Measurements from ENCODE around the gene SRRM5.
A peak's percentile ranks its signal among the peaks of the same experiment; 100 is the strongest.
"Not testable (repeated sequence)": the region's sequence is repeated elsewhere in the genome, so short reads cannot be mapped to it uniquely, and the experiment has no call there.

SRRM5 gene

GRCh38 chr19:43619262-43620060 is 7.6 kb downstream of the SRRM5 start, which contains the start of gene ZNF428:
Gene ZNF428, minus strand, starts transcription at chr19:43619629. Its CDS starts 5,325 bp downstream, at chr19:43614304.
- DNase-seq = peak; percentile 96

- peak; percentile 94 for DNase-seq
Observed at GRCh38 chr19:43620061-43621001, 8.4 kb downstream of the SRRM5 start.

DNA sequence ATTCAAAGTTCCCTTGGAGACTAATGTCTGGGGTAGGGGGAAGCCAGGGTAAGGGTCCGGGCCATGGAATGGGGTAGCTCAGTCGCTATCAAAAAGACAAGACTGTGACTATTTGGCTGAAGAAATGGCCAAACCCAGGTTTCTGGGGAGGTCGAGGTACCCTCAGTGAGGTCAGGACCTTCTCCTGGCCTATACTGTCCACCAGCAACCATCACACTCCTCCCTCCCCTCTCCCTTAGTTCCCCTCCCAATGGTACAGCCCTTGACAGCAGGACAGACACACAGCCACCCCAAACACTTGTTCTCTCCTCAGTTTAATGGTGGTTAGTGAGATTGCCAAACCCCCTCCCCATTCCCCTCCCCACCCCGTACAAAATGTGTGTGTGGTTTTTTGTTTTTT is 10.2 kb downstream of the SRRM5 start:
- no peak for DNase-seq

GRCh38 chr19:43622956-43623355 is 11.1 kb downstream of the SRRM5 start:
- no peak for DNase-seq

- no peak for DNase-seq
Observed at GRCh38 chr19:43623889-43624670, 12.2 kb downstream of the SRRM5 start.

- peak; percentile 95 for DNase-seq
Observed at GRCh38 chr19:43624933-43625332, 13.0 kb downstream of the SRRM5 start.

- DNase-seq = no peak
Observed at GRCh38 chr19:43625918-43626579, 14.2 kb downstream of the SRRM5 start.

GRCh38 chr19:43626838-43627237 is 14.9 kb downstream of the SRRM5 start:
- no peak for DNase-seq

GRCh38 chr19:43628646-43629326 is 16.9 kb downstream of the SRRM5 start:
- no peak for DNase-seq

- DNase-seq = no peak
Observed at GRCh38 chr19:43631491-43631890, 19.6 kb downstream of the SRRM5 start.

DNA sequence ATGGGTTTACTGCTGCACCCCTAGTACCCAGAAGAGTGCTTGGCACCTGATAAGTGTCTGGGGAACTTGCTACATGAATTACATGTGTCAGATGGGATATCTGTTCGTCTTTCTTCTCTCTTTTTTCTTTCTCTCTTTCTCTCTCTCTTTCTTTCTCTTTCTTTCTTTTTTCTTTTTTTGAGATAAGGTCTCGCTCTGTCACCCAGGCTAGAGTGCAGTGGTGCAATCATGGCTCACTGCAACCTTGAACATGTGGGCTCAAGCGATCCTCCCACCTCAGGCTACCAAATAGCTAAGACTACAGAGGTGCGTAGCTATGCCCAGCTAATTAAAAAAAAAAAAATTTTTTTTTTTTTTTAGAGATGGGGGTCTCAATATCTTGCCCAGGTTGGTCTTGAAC is 21.6 kb downstream of the SRRM5 start:
- no peak for DNase-seq

DNA sequence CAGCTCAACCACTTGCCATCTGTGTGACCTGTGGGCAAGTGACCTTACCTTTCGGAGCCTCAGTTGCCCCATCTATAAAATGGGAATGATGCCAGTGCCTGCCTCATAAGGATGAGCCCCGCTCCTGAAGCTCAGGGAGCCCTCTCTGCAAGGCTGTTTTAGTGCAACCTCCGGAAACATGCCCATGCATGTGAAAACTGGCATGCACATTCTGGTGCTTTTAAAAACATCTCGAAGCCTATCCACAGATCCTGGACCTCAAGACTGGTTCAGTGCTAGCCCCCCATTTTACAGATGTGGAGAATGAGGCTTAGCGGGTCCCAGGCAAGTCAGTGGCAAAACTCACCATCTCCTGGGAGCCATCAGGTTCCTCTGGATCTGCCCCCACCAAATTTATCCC is 22.2 kb downstream of the SRRM5 start:
- DNase-seq = no peak

DNA sequence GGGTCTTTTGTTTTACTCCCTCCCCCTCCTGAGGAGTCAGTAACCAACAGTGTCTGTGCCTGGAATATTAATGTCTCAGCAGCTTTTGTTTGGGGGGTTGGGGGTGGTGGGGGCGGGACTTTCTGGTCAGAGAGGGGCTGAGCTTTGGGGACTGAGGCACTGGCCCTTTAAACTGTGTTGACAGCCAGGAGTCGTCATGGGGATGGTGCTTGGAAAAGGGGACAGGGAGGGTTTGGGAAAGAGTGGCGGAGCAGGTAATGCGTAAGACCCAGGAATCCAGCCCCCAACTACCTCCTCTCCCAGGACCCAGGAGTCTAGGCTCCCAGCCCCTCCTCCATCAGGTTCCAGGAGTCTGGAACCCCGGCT is 22.6 kb downstream of the SRRM5 start:
- no peak for DNase-seq

DNA sequence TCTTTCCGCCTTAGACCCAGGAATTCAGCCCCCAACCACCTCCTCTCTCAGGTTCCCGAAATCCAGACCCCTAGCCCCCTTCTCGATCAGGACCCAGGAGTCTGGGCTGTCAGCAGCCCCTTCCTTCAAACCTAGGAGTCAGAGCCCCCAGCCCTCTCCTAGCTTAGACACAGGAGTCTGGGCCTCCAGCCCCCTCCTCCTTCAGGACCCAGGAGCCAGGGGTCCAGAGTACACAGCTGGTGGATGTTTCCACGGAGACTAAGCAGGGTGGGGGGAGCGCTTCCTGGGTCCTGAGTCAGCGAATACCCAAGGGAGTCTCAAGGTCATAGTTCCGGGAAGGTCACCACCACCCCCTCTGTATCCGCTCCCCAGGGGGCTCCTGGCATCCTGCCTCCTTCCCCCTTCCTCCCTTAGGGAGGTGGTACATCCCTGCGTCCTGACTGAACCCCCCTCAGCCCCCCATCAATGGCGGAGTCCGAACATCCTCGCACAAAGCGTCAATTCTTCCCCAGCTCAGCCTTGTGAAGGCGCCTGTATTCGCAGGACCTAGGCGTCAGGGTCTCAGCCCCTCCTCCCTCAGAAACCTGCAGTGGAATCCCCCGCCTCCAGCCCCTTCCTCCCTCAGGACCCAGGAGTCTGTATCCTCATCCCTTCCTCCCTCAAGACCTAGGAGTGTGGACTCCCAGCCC is 23.1 kb downstream of the SRRM5 start:
- no peak for DNase-seq

DNA sequence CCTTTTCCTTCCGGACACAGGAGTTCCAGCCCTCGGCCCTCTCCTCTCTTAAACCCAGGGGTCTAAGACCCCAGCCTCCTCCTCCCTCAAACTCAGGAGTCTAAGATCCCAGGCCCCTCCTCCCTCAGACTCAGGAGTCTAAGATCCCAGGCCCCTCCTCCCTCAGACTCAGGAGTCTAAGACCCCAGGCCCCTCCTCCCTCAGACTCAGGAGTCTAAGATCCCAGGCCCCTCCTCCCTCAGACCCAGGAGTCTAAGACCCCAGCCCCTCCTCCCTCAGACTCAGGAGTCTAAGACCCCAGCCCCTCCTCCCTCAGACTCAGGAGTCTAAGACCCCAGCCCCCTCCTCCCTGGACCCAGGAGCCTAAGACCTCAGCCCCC is 23.7 kb downstream of the SRRM5 start:
- not testable (repeated sequence) for DNase-seq

DNA sequence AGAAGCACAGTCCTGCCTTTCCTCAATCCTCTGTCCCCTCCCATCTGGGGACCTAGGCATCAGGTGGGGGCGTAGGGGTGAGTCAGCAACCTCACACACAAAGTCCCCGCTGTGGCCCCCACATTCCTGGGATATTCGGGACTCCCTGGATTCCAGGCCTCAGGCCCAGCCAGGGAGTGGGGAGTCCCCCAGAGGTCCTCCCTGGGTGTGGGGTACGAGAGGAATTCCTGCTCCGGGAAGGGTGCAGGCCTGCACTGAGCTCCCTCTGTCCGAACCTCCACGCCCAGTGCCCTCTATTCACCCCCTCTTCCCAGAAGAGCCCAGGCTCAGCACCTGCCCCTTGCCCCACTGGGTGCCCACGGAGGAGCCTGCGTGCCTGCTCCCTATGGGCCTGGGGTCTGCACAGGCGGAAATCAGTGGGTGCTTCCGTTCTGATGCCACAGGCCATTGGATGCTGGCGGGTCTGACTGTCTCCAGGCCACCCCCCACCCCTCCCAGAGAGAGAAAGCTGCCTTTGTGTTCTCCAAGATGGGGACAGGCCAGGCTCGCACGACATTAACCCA is 24.3 kb downstream of the SRRM5 start:
- no peak for DNase-seq

- DNase-seq = no peak
Observed at GRCh38 chr19:43638214-43638994, 26.5 kb downstream of the SRRM5 start.

- DNase-seq = no peak
Observed at GRCh38 chr19:43638995-43639518, 27.2 kb downstream of the SRRM5 start.

DNA sequence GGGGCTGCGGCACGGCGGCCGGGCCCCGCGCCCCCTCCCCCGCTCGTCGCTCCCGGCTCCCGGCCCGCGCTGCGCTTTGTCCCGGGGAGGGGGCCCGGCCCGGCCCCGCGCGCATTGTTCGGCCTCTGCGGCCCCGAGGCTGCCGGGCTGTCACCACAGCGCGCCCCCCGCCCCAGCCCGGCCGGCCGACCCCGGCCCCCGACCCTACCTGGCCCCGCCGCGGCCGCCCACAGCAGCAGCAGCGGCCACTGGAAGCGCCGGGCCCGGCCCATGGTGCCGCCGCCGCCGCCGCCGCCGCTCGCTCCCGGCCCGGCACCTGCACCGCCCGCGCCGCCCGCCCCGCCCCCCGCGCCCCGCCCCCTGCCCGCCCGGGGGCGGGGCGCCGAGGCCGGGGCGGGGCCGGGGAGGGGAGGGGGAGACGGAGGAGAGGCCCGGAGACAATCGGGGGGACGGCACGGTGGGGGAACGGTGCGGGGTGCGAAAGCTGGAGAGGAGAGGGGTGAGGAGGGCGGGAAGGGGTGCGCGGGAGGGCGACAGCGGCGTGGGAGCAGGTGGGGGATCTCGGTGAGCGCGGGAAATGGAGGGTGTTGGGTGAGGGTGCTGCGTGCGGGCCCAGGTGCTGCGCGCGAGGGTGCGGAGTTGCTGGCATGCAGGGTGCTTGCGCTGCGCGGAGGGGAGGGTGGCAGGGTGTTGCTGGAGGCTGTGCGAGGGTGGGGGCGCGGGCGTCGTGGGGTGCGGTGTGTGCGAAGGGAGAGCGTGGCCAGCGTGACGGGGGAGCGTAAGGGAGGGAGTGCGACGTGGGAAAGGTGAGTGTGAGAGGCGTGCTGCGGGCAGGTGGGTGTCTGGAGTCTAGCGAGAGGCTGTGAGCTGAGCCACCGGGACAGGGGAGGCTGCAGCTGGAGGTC is 27.9 kb downstream of the SRRM5 start, which contains the start of gene CADM4:
CADM4 (minus strand) TSS at position 332 of the 905 bp plus-strand sequence; CDS start at position 272, 60 bp downstream.
- peak; percentile 82 for DNase-seq

Measured in activated effector memory CD4-positive, alpha-beta T cell treated with anti-CD3 and anti-CD28 coated beads, Interleukin-2, amount 50 U/mL, for 16 hours (primary cell).